Large intestine (tissue), 3 donors: ENCODE data around the gene NBEA. TPM values are rescaled to one million over a fixed set of nuclear protein-coding genes. Genes with fewer than 3 reads are reported as not detected.

Source experiments
- DNase-seq, 2 donors: peaks; one replicate each; pipeline versions ENCODE4 v3.0.0 to v3.0.0-alpha.2; 2013
- H3K27ac ChIP-seq: one replicate; pipeline ENCODE4 v1.5.1; 2013; ENCODE audit warnings: low read length
- H3K27me3 ChIP-seq: 2 replicates; pipeline ENCODE4 v1.6.1; 2013; ENCODE audit warnings: low read length; ENCODE audit not compliant: control insufficient read depth, insufficient read depth
- H3K36me3 ChIP-seq: 2 replicates; pipeline ENCODE4 v1.6.1; 2013; ENCODE audit warnings: low read length; ENCODE audit not compliant: control insufficient read depth, insufficient read depth
- H3K4me1 ChIP-seq: one replicate; pipeline ENCODE4 v1.6.1; 2013; ENCODE audit warnings: low read length; ENCODE audit not compliant: control insufficient read depth, insufficient read depth
- H3K4me3 ChIP-seq: one replicate; pipeline ENCODE4 v1.5.1; 2013; ENCODE audit warnings: low read length
- H3K9me3 ChIP-seq: one replicate; pipeline ENCODE4 v1.6.1; 2013; ENCODE audit warnings: mild to moderate bottlenecking, low read depth, low read length, moderate library complexity; ENCODE audit not compliant: control insufficient read depth
- WGBS: methylation state at CpG from one replicate; pipeline ENCODE4 v1.1.5; 2013; ENCODE audit warnings: low lambda C conversion rate; ENCODE audit not compliant: insufficient coverage; 5-methylcytosine and 5-hydroxymethylcytosine counted together
- polyA plus RNA-seq: library from polyadenylated mRNA; unstranded; fragments of 120-200 nt; gene quantifications from one replicate; pipeline ENCODE4 v1.2.1, GENCODE V29; 2013

NBEA gene
- polyA plus RNA-seq, 1 donor, result 8.7 TPM

DNA sequence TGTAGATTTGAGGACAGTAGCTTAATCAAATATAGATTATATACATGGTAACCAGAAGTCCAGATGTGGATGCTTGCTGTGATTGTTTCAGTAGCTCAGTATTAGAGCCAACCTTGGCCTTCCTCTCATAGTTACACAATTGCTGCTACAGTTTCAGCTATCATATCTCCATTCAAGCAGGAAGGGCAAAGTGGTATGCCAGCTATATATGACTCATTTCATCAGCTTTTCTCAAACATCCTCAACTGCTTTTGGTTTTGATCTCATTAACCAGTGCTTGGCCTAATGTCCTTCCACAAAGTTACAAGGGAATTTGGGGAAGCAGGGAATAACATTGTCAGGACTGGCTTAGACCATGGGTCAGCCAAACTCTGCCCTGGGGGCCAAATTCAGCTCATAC lies 607.4 kb downstream of the NBEA start:
- H3K27me3 ChIP-seq, result no peaks in the 10 kb centered on the region
- H3K27ac ChIP-seq, result no peak overlapping the region
- H3K36me3 ChIP-seq, result no peaks in the 10 kb centered on the region
- H3K4me3 ChIP-seq, result no peak overlapping the region
- H3K9me3 ChIP-seq, result no peaks in the 10 kb centered on the region
- peak in 1 of 2 donors; percentile 6 for DNase-seq
- no peaks in the 10 kb centered on the region for H3K4me1 ChIP-seq

DNA sequence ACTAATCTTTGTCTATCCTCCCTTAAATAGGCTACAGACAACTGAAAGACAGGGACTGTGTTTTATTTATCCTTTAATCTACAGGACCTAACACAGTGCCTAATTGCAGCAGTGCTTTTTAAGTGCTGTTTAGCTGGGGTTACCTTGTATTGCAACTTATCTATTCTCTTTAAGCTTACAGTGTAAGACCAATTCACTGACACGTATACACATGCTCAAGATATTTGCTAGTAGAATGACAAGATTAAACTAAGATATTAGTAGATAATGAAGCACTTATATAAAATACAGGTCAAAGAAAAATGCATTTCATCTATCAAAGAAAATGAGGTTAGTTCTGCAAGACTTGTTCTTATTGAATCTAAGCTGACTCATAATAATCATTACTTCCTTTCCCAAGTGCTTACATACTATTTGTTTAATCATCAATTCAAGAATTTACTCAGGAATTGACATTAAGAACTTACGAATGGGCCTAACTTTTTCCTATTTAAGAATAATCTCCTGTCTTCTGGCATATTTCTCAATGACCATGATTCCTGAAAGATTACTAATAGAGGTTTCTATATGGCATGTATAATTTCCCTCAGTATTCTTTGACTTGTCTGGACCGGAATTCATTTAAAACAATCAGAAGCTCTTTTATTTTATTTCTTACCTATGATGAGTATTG lies 610.2 kb downstream of the NBEA start:
- no peaks in the 10 kb centered on the region for H3K36me3 ChIP-seq
- H3K9me3 ChIP-seq, result no peaks in the 10 kb centered on the region
- H3K27me3 ChIP-seq, result no peaks in the 10 kb centered on the region
- WGBS, result 78% methylated on average over 2 of the region's 3 CpGs
- DNase-seq, result no peak
- H3K4me3 ChIP-seq, result no peak overlapping the region
- no peak overlapping the region for H3K27ac ChIP-seq
- no peaks in the 10 kb centered on the region for H3K4me1 ChIP-seq

DNA sequence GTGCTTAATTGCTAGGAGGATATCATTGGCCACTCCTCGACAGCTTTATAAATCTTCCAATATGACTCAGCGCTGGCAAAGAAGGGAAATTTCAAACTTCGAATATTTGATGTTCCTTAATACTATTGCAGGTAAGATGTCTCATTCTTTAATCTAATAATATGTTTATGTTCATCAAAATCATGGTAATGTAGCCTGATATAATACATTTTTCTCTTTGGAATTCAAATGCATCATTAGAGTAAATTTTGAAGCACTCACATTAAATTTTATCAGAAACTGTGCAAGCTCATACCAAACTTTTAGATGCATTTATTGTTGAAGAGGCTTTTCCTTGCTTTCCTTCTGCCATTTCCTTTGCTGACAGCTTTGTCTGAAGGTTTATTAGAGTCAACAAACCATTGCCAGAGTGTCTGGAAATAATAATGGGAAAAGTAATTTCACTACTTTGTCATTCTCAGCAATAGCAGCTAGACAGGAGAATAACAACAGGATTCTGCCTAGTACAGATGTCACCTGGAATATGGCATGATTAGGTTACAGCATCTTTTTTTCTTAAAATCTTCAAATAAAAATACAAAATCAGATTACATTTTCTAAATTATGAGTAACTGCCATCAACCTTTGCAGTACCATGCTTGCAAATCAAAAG lies 613.0 kb downstream of the NBEA start:
- Histone ChIP-seq H3K9me3 (no peaks in the 10 kb centered on the region), H3K27ac (no peak overlapping the region), H3K36me3 (no peaks in the 10 kb centered on the region), H3K4me3 (no peak overlapping the region), H3K27me3 (no peaks in the 10 kb centered on the region), H3K4me1 (no peaks in the 10 kb centered on the region)
- 100% methylated on average over 1 of the region's 3 CpGs for WGBS
- DNase-seq, result no peak

GRCh38 chr13:35557475-35557874 lies 615.4 kb downstream of the NBEA start:
- no peak for DNase-seq
- Histone ChIP-seq H3K4me3 (no peak overlapping the region), H3K9me3 (no peaks in the 10 kb centered on the region), H3K27me3 (no peaks in the 10 kb centered on the region), H3K27ac (no peak overlapping the region), H3K36me3 (no peaks in the 10 kb centered on the region), H3K4me1 (no peaks in the 10 kb centered on the region)
- WGBS, result 100% methylated on average over 2 of the region's 3 CpGs

DNA sequence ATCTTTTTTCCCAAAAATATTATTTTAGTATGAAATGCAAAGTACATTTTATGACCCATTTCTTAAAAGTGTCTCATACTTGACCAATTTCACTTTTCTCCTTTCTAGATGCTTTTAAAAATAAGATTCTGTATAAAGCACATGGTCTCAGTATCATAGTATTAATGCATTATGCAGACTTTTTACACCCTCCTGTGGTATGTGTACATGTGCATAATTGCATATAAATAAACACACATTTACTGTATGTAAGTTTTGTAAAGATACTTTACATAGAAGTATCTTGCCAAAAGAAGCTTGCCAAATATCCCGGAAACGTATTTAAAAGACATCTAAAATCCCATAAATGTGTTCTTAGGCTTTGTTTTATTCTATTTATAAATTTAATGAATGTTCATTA lies 619.5 kb downstream of the NBEA start:
- Histone ChIP-seq H3K27ac (no peak overlapping the region), H3K36me3 (no peaks in the 10 kb centered on the region)
- WGBS, result 60% methylated on average over 1 of the region's 2 CpGs

GRCh38 chr13:35565273-35565672 lies 623.2 kb downstream of the NBEA start:
- Histone ChIP-seq H3K27ac (no peak overlapping the region), H3K36me3 (no peaks in the 10 kb centered on the region), H3K4me3 (no peak overlapping the region), H3K27me3 (no peaks in the 10 kb centered on the region), H3K4me1 (no peaks in the 10 kb centered on the region), H3K9me3 (no peaks in the 10 kb centered on the region)
- no peak for DNase-seq
- WGBS, result 86% methylated on average over 1 of the region's 1 CpG

More for the DNA sequence above, 619.5 kb downstream of the NBEA start:
- no peaks in the 10 kb centered on the region for H3K27me3 ChIP-seq
- no peaks in the 10 kb centered on the region for H3K9me3 ChIP-seq
- H3K4me1 ChIP-seq, result no peaks in the 10 kb centered on the region
- H3K4me3 ChIP-seq, result no peak overlapping the region
- no peak for DNase-seq

DNA sequence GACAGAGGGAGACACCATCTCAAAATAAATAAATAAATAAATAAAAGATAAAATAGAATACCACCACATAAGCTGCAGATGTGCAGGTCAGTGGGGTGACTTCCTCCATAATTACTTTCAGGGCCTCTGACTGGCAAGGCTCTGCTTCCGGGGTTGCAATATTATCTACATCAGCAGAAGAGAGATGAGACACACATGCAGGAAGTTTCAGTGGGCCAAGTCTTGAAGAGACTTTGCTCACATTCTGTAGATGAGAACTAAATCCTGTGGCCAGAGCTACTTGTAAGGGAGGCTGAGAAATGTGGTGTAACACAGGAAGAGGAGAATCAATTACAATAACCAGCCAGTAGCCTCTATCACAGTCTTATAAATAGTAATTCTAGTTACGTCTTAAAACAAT lies 624.3 kb downstream of the NBEA start:
- Histone ChIP-seq H3K27me3 (no peaks in the 10 kb centered on the region), H3K27ac (no peak overlapping the region), H3K36me3 (no peaks in the 10 kb centered on the region), H3K4me1 (no peaks in the 10 kb centered on the region), H3K4me3 (no peak overlapping the region), H3K9me3 (no peaks in the 10 kb centered on the region)
- 86% methylated on average over 1 of the region's 2 CpGs for WGBS
- peak; percentile 2 to 6 for DNase-seq

- H3K27ac ChIP-seq, result no peak overlapping the region
- no peak overlapping the region for H3K4me3 ChIP-seq
- H3K4me1 ChIP-seq, result no peaks in the 10 kb centered on the region
- H3K36me3 ChIP-seq, result no peaks in the 10 kb centered on the region
- 69% methylated on average over 2 of the region's 3 CpGs for WGBS
- no peaks in the 10 kb centered on the region for H3K9me3 ChIP-seq
- H3K27me3 ChIP-seq, result no peaks in the 10 kb centered on the region
- no peak for DNase-seq
These were observed 625.4 kb downstream of the NBEA start for GRCh38 chr13:35567406-35567980.

DNA sequence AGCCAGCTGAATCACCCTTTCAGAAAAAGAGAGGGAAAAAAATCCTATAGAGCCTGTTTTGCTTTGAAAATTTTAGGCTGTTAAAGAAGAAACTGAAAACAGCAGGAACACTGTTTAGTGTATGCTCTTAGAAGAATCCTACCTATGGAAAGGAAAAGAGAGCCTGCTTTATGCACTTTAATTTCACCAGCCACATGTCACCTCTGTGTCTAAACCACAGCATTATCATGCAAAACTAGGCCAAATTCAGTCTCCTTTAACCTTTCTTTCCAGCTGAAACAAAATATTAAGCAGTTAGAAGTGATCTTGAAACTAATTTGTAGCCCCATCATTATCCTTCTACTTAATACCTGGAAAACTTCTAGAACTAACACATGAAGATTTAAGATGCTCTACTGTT lies 631.6 kb downstream of the NBEA start:
- Histone ChIP-seq H3K27ac (no peak overlapping the region), H3K4me3 (no peak overlapping the region), H3K27me3 (no peaks in the 10 kb centered on the region), H3K36me3 (no peaks in the 10 kb centered on the region), H3K9me3 (no peaks in the 10 kb centered on the region), H3K4me1 (no peaks in the 10 kb centered on the region)
- no peak for DNase-seq

DNA sequence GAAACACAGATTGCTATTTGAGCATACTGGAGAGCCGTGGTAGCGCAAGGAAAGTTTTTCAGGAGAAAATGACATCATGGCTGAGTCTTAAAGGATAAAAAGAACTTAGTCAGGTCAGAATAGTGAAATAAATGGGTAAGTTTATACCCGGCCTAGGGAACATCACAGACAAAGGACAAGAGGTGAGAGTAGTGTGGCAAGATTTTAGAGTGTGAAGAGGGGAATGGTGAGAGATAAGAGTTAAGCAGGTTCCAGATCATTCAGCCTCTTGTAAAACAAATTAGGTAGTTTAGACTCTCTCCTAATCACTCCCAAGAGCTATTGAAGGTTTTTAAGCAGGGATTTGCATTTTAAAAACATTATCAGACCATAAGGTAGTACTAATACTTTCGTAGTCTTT lies 650.4 kb downstream of the NBEA start:
- no peaks in the 10 kb centered on the region for H3K4me1 ChIP-seq
- no peaks in the 10 kb centered on the region for H3K27me3 ChIP-seq
- no peaks in the 10 kb centered on the region for H3K36me3 ChIP-seq
- 80% methylated on average over 4 of the region's 4 CpGs for WGBS
- DNase-seq, result no peak
- H3K4me3 ChIP-seq, result no peak overlapping the region
- H3K27ac ChIP-seq, result no peak overlapping the region
- no peaks in the 10 kb centered on the region for H3K9me3 ChIP-seq

GRCh38 chr13:35593651-35594050 lies 651.6 kb downstream of the NBEA start:
- no peak overlapping the region for H3K27ac ChIP-seq
- WGBS, result 100% methylated on average over 1 of the region's 3 CpGs
- H3K27me3 ChIP-seq, result no peaks in the 10 kb centered on the region
- DNase-seq, result no peak
- no peaks in the 10 kb centered on the region for H3K36me3 ChIP-seq
- no peak overlapping the region for H3K4me3 ChIP-seq
- H3K4me1 ChIP-seq, result no peaks in the 10 kb centered on the region
- no peaks in the 10 kb centered on the region for H3K9me3 ChIP-seq
